ENCODE measurements around the gene PRRT4. TPM values are rescaled to one million over a fixed set of nuclear protein-coding genes. Genes with fewer than 3 reads are reported as not detected.
A peak's percentile ranks its signal among the peaks of the same experiment; 100 is the strongest.

PRRT4 gene
- total and polyA plus RNA-seq, 2 of the 13 experiments (the other 11 are each of a cell fraction or from before 2014, with no cell fraction given), result not detected

DNA sequence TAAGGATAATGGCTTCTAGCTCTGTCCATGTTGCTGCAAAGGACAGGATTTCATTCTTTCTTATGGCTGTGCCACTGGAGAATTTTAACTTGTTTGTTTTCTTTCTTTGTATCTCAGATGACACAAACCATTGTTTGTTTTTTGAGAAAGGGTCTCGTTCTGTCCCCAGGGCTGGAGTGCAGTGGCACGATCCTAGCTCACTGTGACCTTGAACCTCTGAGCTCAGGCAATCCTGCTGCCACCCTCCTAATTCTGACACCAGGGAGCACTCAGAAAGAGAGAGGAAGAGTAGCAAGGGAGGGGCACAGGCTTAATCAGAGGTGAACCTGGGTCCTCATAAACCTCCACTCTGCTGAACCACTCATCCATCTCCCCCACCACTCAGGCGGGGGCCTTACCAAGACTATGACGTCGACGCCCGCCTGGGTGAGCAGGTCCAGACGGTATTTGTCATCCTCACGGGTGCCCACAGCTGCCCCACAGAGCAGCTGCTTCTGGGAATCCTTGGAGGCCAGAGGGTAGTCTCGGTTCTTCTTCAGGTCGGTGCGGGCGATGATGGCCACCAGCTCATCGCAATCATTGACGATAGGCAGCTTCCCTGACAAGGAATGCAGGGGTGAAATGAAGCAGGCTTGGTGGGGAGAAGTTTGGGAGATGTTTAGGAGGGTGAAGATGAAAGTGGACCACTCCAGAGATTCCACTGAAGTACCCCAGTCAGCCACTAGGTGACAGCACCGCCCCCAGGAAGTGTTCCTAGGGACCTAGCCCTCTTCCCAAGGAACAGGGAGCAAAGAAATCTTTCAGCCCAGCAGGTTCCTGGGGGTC is 36.7 kb upstream of the PRRT4 start (continued):
- TF ChIP-seq, protein P1, sequence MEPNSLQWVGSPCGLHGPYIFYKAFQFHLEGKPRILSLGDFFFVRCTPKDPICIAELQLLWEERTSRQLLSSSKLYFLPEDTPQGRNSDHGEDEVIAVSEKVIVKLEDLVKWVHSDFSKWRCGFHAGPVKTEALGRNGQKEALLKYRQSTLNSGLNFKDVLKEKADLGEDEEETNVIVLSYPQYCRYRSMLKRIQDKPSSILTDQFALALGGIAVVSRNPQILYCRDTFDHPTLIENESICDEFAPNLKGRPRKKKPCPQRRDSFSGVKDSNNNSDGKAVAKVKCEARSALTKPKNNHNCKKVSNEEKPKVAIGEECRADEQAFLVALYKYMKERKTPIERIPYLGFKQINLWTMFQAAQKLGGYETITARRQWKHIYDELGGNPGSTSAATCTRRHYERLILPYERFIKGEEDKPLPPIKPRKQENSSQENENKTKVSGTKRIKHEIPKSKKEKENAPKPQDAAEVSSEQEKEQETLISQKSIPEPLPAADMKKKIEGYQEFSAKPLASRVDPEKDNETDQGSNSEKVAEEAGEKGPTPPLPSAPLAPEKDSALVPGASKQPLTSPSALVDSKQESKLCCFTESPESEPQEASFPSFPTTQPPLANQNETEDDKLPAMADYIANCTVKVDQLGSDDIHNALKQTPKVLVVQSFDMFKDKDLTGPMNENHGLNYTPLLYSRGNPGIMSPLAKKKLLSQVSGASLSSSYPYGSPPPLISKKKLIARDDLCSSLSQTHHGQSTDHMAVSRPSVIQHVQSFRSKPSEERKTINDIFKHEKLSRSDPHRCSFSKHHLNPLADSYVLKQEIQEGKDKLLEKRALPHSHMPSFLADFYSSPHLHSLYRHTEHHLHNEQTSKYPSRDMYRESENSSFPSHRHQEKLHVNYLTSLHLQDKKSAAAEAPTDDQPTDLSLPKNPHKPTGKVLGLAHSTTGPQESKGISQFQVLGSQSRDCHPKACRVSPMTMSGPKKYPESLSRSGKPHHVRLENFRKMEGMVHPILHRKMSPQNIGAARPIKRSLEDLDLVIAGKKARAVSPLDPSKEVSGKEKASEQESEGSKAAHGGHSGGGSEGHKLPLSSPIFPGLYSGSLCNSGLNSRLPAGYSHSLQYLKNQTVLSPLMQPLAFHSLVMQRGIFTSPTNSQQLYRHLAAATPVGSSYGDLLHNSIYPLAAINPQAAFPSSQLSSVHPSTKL (CRISPR knock-in tag; IDR thresholded peaks at IDR 0.05), result peak; percentile 45; the same call in 1 of the 2 replicates
- TF ChIP-seq SUZ12 (IDR thresholded peaks at IDR 0.05; ENCODE audit: low read depth, low read length) (no peak), XRCC5 (optimal IDR thresholded peaks at IDR 0.05; ENCODE audit: low read length) (peak; percentile 30), CEBPG (CRISPR knock-in tag; IDR thresholded peaks at IDR 0.05) (no peak), CHD2 (IDR thresholded peaks at IDR 0.05; ENCODE audit: low read depth, low read length) (no peak), NFYC (CRISPR knock-in tag; IDR thresholded peaks at IDR 0.05) (no peak), ZNF781 (CRISPR knock-in tag; IDR thresholded peaks at IDR 0.05; ENCODE audit: borderline replicate concordance, not compliant biosample characterization) (no peak), ARID2 (CRISPR knock-in tag; IDR thresholded peaks at IDR 0.05; ENCODE audit: borderline replicate concordance) (no peak), TMF1 (CRISPR knock-in tag; IDR thresholded peaks at IDR 0.05; ENCODE audit: low read depth) (no peak), JUN (CRISPR knock-in tag; IDR thresholded peaks at IDR 0.05) (no peak), PRPF4 (IDR thresholded peaks at IDR 0.05; ENCODE audit: low read depth, low read length, poor library complexity, severe bottlenecking) (no peak), HMG20A (CRISPR knock-in tag; IDR thresholded peaks at IDR 0.05; ENCODE audit: borderline replicate concordance) (no peak), RFXANK (CRISPR knock-in tag; IDR thresholded peaks at IDR 0.05) (no peak), ARHGAP35 (CRISPR knock-in tag; IDR thresholded peaks at IDR 0.05; ENCODE audit: borderline replicate concordance) (no peak), CREB1 (IDR thresholded peaks at IDR 0.05) (peak; percentile 57; the same call in 1 of the 2 replicates), CREB1 (CRISPR knock-in tag; IDR thresholded peaks at IDR 0.05) (no peak), FOXA3 (CRISPR knock-in tag; IDR thresholded peaks at IDR 0.05) (peak; percentile 29; the same call in 1 of the 2 replicates), ZBTB21 (CRISPR knock-in tag; IDR thresholded peaks at IDR 0.05) (no peak), RFX1 (IDR thresholded peaks at IDR 0.05) (no peak), NCOA2 (CRISPR knock-in tag; IDR thresholded peaks at IDR 0.05) (0 out of 2 replicates have a peak, but pooled peaks have one; percentile 4), RXRA (CRISPR knock-in tag; IDR thresholded peaks at IDR 0.05) (0 out of 2 replicates have a peak, but pooled peaks have one; percentile 3)
- TF ChIP-seq, protein P2, sequence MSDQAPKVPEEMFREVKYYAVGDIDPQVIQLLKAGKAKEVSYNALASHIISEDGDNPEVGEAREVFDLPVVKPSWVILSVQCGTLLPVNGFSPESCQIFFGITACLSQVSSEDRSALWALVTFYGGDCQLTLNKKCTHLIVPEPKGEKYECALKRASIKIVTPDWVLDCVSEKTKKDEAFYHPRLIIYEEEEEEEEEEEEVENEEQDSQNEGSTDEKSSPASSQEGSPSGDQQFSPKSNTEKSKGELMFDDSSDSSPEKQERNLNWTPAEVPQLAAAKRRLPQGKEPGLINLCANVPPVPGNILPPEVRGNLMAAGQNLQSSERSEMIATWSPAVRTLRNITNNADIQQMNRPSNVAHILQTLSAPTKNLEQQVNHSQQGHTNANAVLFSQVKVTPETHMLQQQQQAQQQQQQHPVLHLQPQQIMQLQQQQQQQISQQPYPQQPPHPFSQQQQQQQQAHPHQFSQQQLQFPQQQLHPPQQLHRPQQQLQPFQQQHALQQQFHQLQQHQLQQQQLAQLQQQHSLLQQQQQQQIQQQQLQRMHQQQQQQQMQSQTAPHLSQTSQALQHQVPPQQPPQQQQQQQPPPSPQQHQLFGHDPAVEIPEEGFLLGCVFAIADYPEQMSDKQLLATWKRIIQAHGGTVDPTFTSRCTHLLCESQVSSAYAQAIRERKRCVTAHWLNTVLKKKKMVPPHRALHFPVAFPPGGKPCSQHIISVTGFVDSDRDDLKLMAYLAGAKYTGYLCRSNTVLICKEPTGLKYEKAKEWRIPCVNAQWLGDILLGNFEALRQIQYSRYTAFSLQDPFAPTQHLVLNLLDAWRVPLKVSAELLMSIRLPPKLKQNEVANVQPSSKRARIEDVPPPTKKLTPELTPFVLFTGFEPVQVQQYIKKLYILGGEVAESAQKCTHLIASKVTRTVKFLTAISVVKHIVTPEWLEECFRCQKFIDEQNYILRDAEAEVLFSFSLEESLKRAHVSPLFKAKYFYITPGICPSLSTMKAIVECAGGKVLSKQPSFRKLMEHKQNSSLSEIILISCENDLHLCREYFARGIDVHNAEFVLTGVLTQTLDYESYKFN (CRISPR knock-in tag; conservative IDR thresholded peaks at IDR 0.05), result peak; percentile 72

All from HepG2 (cell line).